GM12872 (cell line): ENCODE results near the gene BID.

Experiments
- TF ChIP-seq, protein P1 (sequence below): IDR thresholded peaks from 3 replicates; pipeline ENCODE4 v1.5.1; 2011; ENCODE audit warnings: low read depth, mild to moderate bottlenecking, low read length, moderate library complexity; ENCODE audit not compliant: insufficient read depth

Gene BID

DNA sequence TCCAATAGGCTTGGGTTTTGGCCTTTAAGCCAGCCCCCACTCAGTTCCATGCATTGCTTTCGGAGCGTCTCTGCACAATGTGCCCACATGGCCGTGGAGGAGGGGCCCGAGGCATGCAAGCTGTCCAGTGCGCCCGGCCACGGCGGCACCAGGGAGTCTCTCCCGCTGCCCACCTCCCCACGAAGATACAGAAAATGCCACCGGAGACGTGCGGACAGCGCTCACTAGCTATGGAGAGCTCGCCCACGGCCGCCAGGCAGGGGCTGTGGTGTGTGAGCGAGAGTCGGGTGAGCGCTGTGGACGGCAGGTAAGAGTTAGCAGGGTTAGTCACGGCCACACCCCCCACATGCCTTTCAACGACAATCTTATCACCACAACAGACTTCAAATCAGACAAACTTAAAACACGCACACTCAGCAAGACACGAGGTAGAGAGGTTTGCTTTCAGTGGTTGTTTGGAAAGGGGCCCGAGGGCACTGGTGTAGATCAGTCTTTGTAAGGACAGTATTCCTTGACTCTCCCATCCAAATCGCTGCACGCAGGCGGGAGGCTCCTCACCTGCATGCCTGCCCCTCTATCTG is 18.7 kb upstream of the BID start:
- TF ChIP-seq, protein P1, sequence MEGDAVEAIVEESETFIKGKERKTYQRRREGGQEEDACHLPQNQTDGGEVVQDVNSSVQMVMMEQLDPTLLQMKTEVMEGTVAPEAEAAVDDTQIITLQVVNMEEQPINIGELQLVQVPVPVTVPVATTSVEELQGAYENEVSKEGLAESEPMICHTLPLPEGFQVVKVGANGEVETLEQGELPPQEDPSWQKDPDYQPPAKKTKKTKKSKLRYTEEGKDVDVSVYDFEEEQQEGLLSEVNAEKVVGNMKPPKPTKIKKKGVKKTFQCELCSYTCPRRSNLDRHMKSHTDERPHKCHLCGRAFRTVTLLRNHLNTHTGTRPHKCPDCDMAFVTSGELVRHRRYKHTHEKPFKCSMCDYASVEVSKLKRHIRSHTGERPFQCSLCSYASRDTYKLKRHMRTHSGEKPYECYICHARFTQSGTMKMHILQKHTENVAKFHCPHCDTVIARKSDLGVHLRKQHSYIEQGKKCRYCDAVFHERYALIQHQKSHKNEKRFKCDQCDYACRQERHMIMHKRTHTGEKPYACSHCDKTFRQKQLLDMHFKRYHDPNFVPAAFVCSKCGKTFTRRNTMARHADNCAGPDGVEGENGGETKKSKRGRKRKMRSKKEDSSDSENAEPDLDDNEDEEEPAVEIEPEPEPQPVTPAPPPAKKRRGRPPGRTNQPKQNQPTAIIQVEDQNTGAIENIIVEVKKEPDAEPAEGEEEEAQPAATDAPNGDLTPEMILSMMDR, result no peak

DNA sequence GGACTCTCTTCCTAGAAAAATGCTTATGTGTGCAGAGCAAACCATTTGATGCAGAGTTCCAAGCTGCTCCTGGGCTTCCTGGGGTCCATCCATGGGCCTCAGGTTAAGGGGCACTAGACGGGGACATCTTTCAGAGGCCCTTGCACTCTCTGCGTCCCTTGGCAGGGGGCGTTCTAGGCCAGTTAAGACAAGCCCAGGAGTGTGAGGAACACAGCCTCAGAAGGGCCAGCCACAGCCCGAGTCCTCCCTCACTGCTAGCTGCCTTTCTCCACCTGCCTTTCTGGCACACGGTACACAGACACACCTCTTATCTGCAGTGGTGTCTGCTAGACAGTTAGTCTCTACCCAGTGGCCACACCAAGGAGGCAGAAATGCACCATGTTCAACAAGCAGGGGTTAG is 18.0 kb upstream of the BID start:
- TF ChIP-seq, protein P1, result peak; percentile 58; the same call in 2 of the 3 replicates

DNA sequence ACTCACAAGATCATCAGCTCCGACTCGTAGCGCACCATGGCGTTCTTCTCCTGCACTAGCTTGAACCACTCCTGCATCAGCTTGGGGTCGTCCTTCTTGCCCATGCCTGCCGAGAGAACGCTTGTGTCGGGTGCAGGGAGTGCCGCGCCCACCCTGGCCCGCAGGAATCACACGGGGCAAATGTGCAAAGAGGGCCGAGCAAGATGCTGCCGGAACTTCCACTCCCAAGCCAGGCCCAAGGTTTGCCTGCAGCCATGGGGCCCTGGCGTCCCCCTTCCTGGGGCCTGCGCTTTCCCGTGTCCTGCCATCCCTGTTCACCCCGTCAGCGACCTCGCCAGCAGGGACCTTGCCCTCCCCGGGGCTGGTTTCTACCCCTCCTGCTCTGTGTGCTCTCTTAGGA is 16.9 kb upstream of the BID start:
- TF ChIP-seq, protein P1, result no peak

DNA sequence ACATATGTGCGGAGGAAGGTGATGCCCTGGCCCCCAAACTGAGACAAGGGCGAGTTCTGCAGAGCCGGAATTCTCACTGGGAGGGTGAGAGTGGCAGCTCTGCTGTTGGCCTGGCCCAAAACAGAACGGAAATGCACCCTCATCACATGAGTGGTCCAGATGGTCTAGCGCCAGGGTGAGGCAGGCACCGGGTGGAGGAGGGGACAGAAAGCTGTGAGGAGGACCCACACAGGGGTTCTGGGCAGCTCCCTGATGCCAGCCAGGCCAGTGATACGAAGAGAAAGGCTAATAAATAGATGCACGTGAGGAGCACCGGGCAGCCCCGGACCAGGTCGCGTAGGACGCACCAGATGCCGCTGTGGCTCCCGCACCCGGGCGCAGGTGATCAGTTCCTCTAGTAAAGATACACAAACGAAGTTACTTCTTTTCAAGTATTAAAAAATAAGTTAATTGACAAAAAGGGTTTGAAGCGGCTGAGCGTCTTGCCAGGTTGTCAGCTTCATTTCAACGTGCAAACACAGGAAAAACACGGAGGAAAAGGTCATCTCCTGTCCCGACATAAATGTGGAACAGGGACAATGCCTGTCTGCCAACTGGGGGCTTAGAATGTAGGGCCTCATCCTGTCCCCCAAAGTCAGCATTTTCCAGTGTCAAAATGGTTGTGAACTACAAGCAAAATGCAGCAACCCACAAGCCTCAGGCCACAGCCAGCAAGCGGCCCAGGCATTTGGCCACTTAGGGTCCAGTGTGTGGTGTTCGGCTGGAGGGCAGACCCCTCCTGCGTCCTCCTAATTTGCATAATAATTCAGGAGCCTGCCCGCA is 15.3 kb upstream of the BID start:
- TF ChIP-seq, protein P1, result no peak

DNA sequence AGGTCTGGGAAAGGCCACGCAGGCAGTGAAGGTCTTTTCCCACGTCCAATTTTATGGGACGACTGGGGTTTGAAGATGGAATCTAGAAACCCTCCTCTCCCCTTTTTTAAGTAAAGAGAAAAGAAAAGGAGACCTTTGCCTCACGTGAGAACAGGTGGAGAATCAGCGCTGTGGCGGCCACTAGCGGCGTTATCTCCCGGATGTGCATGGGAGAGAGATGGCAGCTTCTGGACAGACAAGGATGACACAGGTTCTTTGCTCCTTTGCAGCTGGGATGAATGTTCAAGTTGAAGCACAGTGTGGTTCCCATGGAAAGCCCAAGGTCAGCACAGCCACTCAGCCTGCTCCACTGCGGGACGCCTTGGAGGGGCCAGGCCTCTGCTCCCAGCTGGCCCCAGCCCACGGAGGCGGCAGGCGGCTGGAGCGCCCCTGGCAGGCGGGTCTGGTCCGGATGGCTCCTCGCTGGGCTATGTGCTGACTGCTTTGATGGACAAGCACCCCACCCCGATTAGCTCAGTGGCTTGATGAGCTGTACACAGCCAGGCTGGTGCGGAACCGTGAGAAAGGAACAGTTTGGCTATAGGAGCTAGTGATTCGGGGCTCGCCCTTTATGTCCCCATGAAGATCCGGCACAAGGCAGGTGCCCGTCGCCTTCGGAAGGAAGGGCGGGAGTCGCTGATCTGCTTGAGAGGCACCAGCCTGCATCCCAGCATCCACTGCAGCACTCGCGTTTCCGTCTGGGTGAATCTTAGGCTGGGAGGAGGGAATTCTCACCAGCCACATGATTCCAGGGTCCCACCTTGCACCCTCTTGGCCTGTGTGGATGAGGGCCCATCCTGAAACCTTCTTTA is 14.5 kb upstream of the BID start:
- TF ChIP-seq, protein P1, result no peak

DNA sequence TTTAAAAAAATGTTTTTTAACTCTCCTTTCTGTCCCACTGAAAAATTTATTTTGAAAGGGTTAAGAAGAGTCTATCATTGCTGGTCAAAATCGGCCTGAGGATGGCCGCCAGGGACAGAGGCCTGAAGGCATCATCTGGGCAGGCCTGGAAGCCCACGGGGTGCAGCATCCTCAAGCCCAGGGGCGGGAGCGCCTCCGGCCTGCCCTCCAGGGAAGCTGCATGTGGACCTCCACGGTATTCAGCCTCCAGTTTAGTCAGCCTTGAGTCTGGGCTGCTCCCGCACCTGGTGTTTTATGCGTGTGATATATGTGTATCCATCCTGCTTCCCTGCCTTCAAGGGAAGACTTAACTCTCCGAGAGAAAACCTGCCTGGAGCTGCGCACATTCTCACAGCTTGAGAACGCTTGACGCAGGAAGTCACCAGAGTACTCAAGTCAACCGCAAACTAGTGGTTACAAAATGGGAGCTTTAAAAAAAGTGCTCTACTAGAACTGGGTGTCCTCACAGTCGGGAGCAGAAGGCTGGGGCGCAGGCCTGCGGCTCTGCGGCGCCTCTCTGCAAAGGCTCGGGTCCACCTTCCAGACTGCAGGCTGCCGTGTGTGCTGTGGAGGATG is 13.6 kb upstream of the BID start:
- TF ChIP-seq, protein P1, result no peak

DNA sequence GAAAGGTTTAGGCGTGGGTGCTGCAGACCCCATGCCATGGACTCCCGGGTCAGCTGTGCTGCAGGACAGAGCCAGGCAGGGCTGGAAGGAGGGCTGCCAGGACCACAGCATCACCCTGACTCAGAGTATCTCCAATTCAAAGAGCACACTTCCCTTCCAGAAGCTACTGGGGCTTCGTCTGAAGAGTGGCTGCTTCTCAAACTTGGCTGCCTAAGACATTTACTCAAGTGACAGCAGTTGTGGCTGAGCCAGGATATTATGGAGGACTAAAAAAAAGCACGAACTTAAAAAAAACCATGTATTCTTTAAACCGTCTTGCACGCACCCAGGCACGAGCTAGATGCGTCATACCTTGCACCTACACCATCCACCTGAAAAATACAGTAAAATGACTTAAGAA is 13.0 kb upstream of the BID start:
- TF ChIP-seq, protein P1, result no peak
